NCI-H2227 treated with DMSO at 0.1 percent for 48 hours (cell line): ENCODE data around the gene KIF18A.

ENCODE experiments used
- DNase-seq: peaks from one replicate; lab custom pipeline; 2025; lab: John Stamatoyannopoulos, UW

Gene KIF18A

DNA sequence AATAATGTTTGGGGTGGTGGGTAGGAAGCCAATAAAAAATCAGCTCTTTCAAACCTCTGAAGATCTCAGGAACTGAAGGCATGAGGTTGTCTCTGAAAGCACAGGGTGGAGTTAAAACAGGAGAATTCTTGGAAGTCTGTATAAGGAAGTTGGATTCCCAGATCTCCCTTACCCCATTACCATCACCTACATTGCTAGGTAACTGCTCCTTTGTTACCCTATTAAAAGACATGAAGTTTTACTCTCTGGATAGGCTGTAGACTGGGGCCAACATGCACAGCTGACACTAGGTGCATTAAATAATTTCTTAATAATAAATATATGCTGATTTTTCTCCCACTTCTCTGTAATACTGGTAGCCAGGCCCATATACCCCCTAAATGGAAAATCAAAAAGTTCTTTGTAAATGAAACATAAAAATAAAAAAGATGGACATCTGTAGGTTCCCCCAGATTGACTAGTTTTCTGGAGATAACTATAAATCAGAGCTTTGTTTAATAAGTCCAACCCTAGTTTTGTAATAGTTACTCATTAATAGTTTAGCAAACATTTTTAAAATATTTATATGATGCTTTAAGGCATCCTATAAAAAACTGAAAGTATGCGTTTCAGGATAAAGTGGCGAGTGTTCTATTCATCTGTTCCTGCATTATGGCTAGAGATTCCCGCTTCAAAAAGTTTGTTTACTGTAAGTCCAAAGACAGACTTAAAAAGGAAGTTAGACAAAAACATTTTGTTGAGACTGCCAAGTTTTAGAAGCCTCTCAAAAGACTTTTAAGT lies 63.8 kb downstream of the KIF18A start:
- DNase-seq, result no peak

GRCh38 chr11:28040384-28040783 lies 67.6 kb downstream of the KIF18A start:
- no peak for DNase-seq

GRCh38 chr11:28038775-28039174 lies 69.2 kb downstream of the KIF18A start:
- no peak for DNase-seq

- DNase-seq, result no peak
Measured at GRCh38 chr11:28026634-28027290, 81.2 kb downstream of the KIF18A start.

GRCh38 chr11:28017816-28018215 lies 90.1 kb downstream of the KIF18A start:
- DNase-seq, result no peak

- no peak for DNase-seq
Measured at GRCh38 chr11:28011813-28012212, 96.1 kb downstream of the KIF18A start.

DNA sequence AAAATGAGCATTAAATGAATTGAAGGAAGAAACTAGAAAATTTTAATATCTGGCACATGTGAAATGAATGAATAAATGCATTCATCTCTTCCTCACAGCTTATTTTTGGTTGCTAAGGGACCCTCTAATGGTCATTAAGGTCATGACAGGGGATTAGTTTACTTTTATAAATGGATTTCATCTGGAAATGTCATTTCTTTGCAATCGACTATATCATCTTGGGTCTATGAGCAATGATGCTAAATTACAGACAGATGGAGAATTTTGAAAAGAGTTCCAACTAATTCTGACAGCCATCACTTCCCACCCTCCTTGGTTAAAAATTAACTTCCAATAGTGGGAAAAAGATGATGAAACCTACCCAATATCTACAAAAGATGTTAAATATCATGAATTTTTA lies 98.0 kb downstream of the KIF18A start:
- no peak for DNase-seq

GRCh38 chr11:28009388-28009787 lies 98.6 kb downstream of the KIF18A start:
- DNase-seq, result no peak

- DNase-seq, result no peak
Measured at GRCh38 chr11:28003615-28004014, 104.3 kb downstream of the KIF18A start.

GRCh38 chr11:27998552-27998951 lies 109.4 kb downstream of the KIF18A start:
- no peak for DNase-seq

DNA sequence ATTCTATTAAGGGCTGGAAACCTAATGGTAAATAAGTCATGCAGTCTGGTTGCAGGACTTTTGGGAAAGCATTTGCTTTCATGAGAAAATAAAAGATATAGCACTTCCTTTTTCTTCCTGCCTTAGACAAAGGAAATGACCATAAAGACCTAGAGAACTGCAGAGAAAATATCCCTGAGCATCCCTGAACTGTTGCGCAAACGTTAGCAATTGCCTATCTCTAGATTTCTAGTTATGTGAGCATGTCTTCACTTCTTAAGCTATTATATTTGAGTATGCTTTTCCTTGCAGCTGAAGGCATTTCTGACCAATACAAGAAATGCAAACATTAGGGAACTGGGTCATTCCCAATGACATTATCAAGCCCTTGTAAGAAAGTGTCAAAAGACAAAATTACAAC lies 110.6 kb downstream of the KIF18A start:
- DNase-seq, result no peak

DNA sequence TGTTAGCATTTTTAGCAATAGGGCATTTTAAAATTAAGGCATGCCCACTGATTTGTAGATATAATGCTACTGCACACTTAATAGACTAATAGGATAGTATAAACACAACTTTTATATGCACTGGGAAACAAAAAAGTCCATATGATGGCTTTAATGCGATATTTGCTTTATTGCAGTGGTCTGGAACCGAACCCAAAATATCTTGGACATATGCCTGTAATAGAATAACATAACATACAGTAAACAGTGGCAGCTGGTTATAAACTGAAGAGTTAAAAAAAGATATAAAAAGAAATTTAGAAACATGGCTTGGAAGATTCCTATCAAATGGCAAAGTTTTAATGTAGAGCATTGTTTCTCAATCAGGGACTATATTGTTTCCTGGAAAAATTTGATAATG lies 111.9 kb downstream of the KIF18A start:
- DNase-seq, result no peak

- DNase-seq, result no peak
Measured at GRCh38 chr11:27995083-27995482, 112.9 kb downstream of the KIF18A start.

GRCh38 chr11:27991736-27992135 lies 116.2 kb downstream of the KIF18A start:
- no peak for DNase-seq

DNA sequence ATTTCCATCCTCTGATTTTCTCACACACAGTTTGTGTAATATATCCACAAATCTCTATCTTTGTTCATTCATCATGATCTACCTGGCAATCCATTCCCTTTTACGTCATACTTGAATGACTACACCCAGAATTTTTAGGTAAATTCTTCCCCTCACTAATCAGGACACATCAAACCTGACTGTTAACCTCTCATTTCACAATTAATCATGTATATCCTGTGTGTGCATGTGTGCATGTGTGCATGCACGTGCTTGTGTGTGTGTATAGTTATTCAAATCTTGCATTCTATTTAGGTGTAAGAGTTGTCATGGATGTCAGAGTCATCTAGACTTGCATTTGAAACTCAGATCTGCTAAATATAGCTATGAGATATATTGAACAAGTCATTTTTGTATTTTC lies 130.4 kb downstream of the KIF18A start:
- no peak for DNase-seq

DNA sequence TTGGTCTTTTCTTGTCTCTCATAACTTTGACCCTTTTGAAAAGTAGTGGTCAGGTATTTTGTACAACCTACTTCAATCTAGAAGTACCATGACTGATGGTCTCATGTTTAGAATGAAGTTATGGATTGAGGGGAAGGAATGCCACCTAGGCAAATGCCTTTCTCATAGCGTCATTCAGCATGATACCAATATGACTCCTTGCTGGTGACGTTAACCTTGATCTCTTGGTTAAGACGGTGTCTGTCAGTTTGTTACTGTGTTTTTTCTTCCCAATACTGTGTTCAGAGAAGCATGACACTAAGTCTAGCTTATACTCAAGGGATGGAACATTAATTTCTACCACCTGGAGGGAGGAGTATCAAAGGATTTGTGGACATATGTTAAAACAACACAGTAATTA lies 130.9 kb downstream of the KIF18A start:
- no peak for DNase-seq

GRCh38 chr11:27976262-27976661 lies 131.7 kb downstream of the KIF18A start:
- no peak for DNase-seq

GRCh38 chr11:27973851-27974536 lies 134.0 kb downstream of the KIF18A start:
- no peak for DNase-seq

GRCh38 chr11:27972522-27973170 lies 135.3 kb downstream of the KIF18A start:
- DNase-seq, result no peak

- DNase-seq, result no peak
Measured at GRCh38 chr11:27971171-27971570, 136.8 kb downstream of the KIF18A start.
